HG03135 (cell line): ENCODE results near the gene FIG4.
"Not testable (repeated sequence)": the region's sequence is repeated elsewhere in the genome, so short reads cannot be mapped to it uniquely, and the experiment has no call there.

Source experiments
- ATAC-seq: cut with Tn5 transposase; IDR thresholded peaks from one replicate; pipeline ENCODE4 v1.9.1; 2021; ENCODE audit warnings: mild to moderate bottlenecking, moderate library complexity; ENCODE audit not compliant: unreplicated experiment

Gene FIG4

DNA sequence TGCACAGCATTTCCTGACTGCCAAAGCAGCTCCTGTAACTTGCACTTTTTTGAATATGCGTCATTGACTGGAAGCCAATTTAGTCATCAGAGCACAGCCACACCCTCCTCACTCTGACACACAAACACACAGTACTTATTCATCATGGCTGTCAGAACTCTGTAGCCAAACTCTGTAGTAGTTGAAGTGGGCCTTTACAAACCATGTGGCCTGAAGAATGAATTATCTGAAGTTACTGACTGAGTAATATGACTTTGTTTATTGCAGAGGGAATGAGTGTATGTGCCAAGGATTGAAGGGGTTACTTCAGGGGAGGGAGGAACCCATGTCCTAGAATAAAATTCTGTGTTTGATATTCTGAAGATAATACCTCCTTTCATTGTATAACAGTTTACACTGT lies 102.7 kb downstream of the FIG4 start:
- ATAC-seq = no peak

DNA sequence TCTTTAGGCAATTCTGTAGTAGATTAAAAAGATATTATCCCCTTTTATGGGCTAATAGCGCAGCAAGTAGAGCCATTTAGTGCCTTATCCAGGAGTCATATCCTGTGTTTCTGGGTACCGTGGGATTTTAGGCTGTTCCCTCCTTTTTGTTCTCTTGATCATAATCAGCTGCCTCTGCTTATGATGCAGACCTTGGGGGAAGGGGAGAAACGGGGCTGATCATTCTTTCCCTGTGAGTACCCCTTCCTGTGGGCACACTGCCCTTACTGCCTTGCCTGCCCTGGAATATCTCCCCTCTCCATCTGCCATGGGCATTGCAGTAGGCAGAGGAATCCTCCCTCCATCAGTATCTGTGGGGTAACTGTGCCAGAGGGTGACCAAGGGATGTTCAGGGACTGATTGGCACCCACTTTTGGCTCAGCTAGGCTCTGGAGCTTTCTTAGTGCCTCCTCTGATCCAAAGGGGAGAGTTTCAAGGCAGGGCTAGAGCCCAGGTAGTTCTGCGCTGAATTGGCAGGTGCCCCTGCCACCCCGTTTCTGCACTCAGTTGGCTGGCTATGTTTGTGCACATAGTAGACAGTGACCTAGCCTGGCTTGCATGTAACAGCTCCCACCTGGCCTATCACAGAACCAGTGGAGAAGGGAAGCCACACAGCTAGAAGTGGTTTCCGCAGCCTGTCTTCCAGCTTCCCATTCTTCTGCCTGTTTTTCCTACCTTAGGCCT lies 103.3 kb downstream of the FIG4 start:
- ATAC-seq = no peak

DNA sequence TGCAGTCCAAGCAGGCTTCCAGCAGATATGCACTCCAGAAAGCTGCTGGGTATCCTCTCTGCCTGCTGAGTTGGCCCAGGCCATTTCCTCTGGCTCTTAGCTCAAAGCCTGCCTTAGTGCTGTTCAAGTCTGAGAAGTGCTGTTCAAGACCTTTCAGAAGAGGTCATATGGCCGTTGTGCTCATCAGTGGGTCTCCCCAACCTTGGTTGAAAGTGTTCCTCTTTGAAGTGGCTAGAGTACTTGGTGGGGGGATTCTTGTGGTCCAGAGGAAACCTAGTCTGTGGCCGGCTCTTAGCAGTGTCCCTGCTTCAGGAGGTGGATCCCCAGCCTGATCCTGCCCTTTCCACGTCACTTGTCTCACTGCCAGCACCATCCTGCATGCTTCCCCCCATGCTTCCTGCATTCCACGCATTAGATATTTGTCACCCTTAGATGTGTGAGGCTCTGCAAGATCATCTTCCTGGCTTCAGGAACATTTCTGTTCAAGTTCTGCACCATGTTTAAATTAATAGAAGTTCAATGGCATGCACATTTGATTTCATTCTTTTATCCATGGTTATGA lies 105.0 kb downstream of the FIG4 start:
- ATAC-seq = no peak

DNA sequence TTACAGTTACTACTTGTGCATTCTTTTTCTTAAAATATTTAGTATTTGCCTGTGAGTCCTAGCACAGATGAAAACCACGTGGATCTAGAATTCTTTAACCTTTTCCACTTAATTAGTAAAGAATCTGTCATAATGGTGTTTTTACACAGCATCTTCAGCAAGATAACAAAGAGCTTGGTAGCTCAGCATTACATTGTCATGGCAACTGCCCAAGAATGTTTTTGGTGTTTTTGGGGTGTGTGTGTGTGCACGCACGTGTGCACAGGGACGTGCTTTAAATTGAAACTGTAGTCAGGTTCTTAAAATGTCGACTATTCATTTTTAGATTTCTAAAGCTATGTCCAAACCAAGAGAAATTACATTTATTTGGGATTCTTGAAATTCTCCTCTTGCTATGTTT lies 108.0 kb downstream of the FIG4 start:
- ATAC-seq = no peak

DNA sequence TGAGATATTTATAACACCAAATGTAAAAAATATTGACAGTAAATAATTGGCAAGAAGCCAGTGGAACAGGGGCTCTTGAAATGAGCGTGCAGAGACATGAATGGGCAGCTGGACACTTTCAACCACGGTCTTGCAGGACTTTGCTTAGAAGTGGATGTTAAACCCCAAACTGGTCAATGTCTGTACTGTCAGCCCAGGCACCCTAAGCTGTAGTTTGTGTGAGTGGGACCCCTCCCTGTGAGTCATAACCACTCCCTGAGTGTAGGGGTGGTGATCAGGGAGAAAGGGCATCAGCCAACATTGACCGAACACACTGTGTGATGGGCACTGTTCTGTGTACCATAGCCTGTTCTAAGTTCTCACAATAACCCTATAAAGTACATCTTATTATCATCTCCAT lies 108.6 kb downstream of the FIG4 start:
- ATAC-seq = no peak

DNA sequence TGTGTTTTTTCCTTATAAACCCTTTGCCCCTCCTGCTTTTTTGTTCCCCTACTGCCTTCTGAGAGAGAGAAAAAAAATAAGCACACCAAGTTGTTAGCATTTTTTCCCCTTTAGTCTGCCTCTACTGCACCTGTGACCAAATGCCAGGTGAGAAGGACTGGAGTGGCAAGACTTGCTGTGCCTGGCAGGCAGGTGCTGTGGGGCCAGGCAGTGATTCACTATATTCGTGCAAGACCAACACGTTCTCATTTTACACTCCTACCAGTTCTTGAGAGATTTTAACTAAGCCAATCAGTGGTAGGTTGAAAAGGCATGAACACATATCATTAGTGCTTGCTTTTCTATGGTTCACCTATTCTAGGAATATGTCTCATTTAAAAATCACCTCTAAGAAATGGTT lies 109.7 kb downstream of the FIG4 start:
- no peak for ATAC-seq

DNA sequence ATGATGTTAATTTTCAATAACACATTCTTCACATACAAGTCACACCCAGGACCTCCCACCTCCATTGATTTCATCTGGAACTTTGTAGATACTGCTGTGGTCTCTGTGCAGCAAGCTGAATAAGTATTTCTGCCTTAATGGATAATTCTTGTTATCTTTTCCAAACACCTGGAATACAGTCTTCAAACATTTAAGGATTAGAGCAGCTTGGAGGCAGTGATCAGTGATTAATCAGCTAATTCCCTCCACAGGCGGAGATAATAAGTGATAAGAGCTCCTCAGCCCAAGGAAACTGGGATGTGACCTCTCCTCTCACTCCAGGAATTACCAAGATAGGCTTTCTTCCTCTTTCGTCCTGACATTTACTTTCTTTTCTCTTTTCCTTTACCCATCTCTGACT lies 110.7 kb downstream of the FIG4 start:
- ATAC-seq = no peak

DNA sequence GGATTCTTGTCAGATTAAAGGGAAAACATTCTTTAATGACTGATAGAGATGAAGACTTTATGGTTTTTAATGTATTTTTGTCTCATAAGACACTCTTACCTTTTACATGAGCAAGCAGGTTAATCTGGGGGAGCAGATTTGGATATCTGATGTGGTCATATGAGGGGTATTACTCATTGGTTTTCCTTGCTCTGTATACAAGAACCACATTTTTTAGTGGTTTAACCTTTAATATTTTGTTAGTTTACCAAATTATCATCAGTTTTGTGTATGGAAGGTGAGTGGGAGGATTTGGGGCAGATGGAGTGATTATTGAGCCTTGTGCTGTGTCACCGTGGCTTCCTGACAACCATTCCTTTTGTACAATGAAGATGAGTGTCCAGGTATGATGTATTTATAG lies 112.9 kb downstream of the FIG4 start:
- no peak for ATAC-seq

DNA sequence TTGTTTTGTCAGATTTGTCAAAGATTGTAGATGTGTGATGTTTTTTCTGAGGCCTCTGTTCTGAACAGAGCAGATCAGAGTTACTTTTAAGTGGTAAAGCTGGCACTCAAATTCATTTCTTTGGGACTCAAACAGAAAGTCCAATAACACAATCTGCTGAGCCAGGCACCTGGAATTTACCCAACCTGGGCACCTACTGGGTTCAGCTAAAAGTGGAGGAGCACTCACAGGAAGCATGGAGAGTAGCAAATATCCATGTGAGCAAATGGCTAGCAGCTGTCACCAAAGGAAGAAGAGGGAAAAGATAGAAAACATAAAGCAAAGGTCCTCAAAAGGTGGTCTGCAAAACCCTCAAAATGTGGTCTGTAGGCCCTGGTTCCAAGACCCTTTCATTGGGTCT lies 116.8 kb downstream of the FIG4 start:
- no peak for ATAC-seq

DNA sequence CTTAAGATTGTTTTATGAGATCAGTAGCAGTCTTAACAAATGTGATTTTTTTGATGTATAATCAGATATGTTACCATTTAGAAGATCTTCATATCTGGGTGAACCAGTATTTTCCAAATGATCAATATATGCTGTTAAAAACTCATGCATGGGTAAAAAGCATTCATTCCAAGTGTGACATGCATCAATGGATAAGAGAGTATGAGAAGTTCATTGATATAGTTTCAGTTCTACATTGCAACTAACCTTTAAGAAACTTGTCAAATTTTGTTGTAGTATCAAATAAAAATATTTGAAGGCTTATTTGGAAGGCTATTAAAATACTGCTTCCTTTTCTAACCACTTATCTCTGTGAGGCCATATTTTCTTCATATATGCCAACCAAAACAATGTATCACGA lies 117.7 kb downstream of the FIG4 start:
- no peak for ATAC-seq

DNA sequence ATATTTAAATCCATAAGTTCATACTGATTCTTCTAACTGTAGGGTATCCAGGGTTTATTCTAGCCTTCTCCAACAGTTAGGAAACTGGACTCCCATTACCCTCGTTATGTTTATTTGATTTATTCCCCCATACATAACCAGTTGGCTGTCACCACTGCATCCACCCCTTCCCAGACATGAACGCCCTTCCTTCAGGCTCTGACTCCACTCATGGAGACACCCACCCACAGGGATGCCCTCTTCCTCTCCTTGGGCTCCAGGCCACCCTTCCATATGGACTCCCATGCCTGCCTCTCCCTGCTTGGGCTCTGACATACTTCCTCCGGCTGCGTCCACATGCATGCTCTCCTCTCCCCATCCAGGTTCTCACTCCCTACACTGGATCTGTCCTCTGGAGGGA lies 124.0 kb downstream of the FIG4 start:
- ATAC-seq = no peak

DNA sequence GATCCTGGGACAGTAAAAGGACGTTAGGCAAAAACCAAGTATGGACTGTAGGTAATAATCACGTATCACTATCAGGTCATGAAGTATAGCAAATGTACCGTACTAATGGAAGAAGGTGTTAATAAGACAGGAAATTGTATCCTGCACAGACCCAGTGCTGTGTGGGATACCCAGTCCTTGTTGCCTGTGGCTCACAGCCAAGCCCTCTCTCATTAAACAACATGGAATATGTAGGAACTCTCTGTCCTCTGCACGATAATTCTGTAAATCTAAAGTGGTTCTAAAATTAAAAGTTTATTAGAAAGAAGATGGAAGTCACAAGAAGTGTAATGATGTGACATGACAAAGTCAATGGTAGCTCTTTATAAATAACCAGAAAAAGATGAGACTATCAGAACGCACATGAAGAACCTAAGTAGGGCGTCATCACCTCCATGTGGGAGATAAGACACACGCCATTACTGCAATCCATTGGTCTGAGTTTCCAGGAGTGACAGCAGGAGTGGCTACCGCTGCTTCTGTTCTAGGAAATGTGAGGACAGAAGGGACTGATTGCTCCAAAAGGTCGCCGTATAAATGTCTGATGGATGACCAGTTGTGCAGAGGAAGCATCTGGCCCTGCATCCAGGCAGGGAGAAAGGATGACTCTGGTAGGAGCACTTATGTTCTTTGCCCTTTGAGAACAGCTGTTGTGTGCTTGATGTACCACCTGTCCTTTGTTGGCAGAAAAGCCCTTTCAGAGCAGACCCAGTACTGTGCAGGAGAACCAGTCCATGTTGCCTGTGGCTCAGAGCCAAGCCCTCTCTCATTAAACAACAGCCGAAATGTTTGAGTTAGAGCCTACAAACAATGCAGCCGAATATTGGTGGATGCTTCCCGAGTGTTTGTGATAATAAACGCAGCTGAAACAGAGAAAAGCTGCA lies 125.6 kb downstream of the FIG4 start:
- no peak for ATAC-seq

DNA sequence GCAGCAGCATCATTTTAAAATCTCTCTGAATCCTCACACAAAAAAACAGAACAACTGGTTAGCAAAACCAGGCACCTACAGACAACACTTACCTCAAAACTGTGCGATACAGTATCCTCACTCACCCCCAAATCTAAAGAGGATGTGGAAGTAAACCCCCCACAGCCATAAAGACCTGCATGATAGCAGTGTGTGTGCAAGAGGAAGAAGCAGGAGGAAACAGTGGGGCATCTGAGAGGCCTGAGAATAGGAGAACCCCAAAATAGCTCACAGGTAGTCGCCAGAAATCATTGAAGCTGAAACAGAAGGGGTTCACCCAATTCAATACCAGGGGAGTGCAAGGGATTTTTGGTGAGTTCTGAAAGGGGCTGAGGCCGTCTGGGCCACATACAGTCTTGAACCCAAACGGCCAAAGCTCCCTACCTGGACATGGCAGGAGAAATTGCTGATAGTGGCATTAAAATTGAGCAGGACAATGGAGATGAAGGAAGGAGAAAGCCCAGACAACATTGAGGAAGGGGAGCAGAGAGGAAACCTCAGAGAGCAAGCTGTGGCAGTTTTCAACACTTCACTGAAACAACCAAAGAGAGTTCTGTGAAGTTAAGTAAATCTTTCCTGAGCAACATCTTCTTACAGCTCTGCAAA lies 129.7 kb downstream of the FIG4 start:
- peak; percentile 60 for ATAC-seq

DNA sequence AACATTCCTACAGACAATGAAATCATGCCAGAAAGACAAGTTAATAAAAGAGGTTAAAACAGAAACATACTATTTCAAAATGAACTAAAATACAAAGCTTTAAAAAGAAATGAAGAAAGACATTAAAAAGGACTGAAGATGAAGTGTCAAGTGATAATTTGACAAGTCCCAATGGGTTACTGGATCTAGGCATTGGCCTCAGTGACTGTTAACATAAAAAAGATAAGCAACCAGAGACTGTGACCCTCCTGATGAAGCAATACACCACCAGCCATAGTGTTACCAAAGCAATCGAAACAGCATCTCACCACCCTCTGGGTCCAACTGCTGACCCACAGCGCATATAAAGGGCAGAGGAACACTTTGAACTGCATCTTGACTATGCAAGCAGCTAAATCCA lies 130.3 kb downstream of the FIG4 start:
- no peak for ATAC-seq

DNA sequence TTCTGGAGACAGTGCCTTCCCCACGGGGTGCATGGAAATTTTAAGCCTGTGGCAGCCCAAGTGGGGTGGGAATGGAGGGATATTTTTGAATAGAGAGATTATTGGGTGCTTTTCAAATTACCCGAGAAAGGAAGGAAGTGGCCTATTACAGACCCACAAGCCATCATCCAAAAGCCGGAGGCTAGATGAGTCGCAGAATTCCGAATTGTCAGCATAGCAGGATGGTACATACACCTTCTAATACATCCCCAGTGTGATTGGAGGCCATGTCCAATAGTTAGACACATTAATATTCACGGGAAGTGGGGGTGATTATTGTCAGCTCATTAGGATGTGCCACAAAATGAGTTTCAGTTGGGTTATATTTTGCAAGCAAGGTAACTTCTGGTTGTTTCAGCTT lies 133.0 kb downstream of the FIG4 start:
- no peak for ATAC-seq

DNA sequence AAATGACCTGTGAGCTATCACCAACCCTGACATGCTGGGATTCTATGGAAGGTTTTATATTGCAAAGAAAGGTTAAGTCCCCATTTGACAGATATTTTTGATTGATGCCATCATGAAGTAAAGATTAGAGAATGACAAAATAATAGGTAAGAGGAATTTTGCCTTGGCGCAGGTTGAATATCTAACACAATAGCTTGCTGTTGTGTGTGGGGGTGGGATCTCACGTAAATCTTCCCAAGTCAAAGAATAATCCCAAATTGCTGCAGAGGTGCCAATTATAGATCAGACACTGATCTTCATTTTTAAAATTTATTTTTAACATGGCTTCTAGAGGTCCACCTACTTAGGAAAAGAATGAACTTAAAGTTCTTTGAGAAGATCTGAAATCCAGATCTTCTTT lies 135.5 kb downstream of the FIG4 start:
- ATAC-seq = no peak

DNA sequence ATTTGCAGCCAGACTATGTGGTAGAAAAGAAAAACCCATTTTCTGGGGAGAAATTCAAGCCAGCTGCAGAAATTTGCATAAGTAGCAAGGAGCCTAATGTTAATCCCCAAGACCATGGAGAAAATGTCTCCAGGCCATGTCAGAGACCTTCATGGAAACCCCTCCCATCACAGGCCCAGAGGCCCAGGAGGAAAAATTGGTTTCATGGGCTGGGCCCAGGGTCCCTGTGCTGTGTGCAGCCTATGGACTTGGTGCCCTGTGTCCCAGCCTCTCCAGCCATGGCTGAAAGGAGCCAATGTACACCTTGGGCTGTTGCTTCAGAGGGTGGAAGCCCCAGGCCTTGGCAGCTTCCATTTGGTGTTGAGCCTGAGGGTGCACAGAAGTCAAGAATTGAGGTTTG lies 140.3 kb downstream of the FIG4 start:
- not testable (repeated sequence) for ATAC-seq

DNA sequence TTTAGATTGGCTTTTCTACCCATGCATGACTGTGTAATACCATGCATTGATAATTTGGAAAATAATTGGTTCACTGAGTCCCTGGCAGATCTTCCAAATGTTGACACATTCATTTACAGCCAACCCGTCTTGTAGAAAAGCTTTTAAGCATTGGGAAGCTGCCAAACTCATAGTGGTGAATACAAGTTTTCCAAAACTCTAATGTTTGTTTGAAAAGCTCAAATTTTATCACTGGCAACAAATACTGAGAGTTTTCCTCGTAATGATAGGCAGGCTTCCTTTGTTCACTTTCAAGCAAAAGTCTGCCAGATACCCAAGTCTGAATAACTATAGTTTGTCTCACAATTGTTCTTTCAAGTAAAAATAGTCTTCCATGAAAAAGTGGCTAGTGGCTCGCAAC lies 143.0 kb downstream of the FIG4 start:
- ATAC-seq = no peak

DNA sequence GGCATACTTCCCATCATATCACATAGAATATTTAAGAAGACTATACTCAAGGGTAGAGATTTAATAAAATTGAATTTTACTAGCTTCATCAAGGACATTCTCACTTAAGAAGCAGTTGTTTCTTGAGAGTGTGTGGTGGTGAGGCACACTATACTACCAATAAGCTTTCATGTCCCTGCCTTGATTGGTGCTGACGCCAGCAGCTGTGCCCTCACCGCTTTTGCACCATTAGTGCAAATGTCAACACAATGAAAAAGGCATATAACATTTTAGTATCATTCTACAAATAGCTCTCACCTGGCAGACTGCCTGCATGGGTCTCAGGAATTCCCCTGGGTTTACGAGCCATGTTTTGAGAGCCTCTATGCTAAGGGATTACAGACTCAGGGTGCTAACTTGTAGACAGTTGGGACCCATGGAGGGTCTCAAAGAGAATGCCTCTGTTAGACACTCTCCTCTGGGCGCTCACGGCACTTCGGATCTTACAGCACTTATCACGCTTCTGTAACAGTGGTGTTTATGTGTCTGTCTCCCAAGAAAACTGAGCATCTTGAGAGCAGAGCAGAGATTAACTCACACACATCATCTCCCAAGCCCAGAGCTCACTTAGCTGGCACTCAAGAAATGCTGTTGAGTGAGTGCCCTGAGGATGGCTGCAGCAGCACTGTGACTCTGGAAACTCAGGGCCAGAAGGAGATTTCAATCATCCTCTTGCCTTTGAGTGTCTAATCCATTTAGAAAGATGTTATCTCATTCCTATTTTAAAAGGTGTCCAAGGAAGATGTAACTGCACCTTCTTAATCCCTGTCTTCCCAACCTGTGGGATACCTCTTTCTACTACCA lies 143.7 kb downstream of the FIG4 start:
- ATAC-seq = no peak

DNA sequence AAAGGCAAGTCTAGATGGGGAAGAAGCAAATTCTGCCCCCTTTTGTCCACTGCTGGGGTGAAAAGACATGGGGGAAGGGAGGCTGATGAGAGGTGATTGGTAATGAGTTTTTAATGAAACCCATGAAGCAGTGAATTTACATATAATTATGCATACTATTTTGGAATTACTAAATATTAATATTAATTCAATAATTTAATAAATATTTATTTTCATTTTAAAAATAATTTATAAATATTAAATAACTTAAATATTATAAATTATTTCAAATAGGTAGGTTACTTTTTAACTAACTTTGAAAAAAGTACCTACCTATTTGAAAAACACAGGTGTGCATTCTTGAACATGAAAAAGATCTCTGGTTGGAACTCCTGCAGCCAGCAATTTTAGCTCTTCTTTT lies 148.9 kb downstream of the FIG4 start:
- ATAC-seq = no peak

DNA sequence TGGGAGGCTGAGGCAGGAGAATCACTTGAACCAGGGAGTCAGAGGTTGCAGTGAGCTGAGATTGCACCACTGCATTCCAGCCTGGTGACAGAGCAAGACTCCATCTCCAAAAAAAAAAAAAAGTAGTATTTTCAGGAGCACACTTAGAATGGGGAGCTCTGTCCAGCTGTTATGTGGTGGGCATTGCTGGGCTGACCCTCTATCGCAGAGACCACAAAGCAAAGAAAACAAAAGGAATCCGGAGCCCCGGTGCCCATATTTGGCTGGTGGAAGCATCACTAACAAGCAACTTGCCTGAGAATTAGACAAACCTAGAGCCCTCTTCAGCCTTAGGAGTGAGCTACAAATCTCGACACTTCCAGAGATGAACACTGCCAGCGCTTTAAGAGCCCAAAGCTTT lies 149.7 kb downstream of the FIG4 start:
- no peak for ATAC-seq
